Endothelial cell of umbilical vein (primary cell): ENCODE results near the gene SBSN.

ENCODE experiments used
- EZH2 ChIP-seq: IDR thresholded peaks from 2 replicates; pipeline ENCODE4 v1.6.1; 2012; ENCODE audit warnings: borderline replicate concordance, low read depth, mild to moderate bottlenecking, moderate library complexity, low read length, inconsistent platforms; ENCODE audit not compliant: severe bottlenecking
- POLR2A ChIP-seq: IDR thresholded peaks from 2 replicates; pipeline ENCODE4 v1.6.1; 2012; ENCODE audit warnings: low read depth, mild to moderate bottlenecking, control low read depth, low read length
- TF ChIP-seq, protein P1 (sequence below), 2 donors: IDR thresholded peaks; 1 replicate in 1 of 2; 2 replicates in 1 of 2; pipeline ENCODE4 v1.5.1; 2011; ENCODE audit warnings: low read length in 2 of 2, mild to moderate bottlenecking in 2 of 2, moderate library complexity in 2 of 2, control low read depth in 1 of 2, inconsistent platforms in 1 of 2, low read depth in 1 of 2; ENCODE audit not compliant: insufficient read depth in 1 of 2; ENCODE audit errors: extremely low read depth in 1 of 2

DNA sequence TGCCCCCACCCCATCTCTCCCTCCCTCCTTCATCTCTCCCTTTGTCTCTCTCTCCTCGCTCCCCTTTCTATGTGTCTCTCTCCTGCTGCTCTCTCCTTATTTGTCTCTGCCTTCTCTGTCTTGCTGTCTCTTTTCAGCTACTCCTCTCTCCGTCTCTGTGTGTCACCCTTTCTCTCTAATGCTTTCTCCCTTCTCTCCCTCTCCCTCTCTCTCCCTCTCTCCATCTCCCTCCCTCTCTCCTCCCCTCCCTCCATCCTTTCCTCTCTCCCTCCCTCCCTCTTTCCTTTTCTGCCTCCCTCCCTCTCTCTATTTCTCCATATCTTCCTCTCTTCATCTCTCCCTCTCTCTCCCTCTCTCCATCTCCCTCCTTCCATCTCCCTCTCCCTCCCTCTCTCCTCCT, 34.7 kb upstream of the SBSN start:
- TF ChIP-seq POLR2A: no peak
- TF ChIP-seq, protein P1, sequence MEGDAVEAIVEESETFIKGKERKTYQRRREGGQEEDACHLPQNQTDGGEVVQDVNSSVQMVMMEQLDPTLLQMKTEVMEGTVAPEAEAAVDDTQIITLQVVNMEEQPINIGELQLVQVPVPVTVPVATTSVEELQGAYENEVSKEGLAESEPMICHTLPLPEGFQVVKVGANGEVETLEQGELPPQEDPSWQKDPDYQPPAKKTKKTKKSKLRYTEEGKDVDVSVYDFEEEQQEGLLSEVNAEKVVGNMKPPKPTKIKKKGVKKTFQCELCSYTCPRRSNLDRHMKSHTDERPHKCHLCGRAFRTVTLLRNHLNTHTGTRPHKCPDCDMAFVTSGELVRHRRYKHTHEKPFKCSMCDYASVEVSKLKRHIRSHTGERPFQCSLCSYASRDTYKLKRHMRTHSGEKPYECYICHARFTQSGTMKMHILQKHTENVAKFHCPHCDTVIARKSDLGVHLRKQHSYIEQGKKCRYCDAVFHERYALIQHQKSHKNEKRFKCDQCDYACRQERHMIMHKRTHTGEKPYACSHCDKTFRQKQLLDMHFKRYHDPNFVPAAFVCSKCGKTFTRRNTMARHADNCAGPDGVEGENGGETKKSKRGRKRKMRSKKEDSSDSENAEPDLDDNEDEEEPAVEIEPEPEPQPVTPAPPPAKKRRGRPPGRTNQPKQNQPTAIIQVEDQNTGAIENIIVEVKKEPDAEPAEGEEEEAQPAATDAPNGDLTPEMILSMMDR (IDR thresholded peaks at IDR 0.05; ENCODE audit: extremely low read depth in 1 of 2, insufficient read depth in 1 of 2, low read depth in 1 of 2, low read length in 2 of 2): no peak
- no peak for TF ChIP-seq EZH2
